Thyroid gland (tissue), 4 donors: ENCODE results near the gene BBS9.

Experiments
- CTCF ChIP-seq, 6 experiments: fragments of 200-600 bp in 3 of 6; fragments of 450-650 bp in 3 of 6; sonication (generic) in 3 of 6; IDR thresholded peaks; one replicate each; pipeline ENCODE4 v1.5.1; 2016 to 2019; ENCODE audit warnings: antibody characterized with exemption in 6 of 6, mild to moderate bottlenecking in 2 of 6, inconsistent platforms in 1 of 6, moderate library complexity in 1 of 6
- POLR2A ChIP-seq, 2 donors: fragments of 450-650 bp; IDR thresholded peaks; one replicate each; pipeline ENCODE4 v1.6.1; 2017; ENCODE audit warnings: antibody characterized with exemption in 2 of 2, mild to moderate bottlenecking in 2 of 2, moderate library complexity in 1 of 2

- TF ChIP-seq CTCF (IDR thresholded peaks at IDR 0.05): no peak
- TF ChIP-seq POLR2A (IDR thresholded peaks at IDR 0.05): no peak
Measured at GRCh38 chr7:33190688-33191304, 61.4 kb downstream of the BBS9 start.
